H9 (cell line): ENCODE results near the gene CCDC38. TPM values are rescaled to one million over a fixed set of nuclear protein-coding genes. Genes with fewer than 3 reads are reported as not detected.

Source experiments
- DNase-seq: peaks from one replicate; pipeline ENCODE4 v3.0.0-alpha.2; 2017
- H2AFZ ChIP-seq: one replicate; pipeline ENCODE4 v1.6.1; 2013; ENCODE audit warnings: mild to moderate bottlenecking, low read length, control low read depth, moderate library complexity
- H2AK5ac ChIP-seq: 2 replicates; pipeline ENCODE4 v1.6.1; 2013; ENCODE audit warnings: low read length, control low read depth, mixed read lengths; ENCODE audit not compliant: insufficient read length
- H2BK120ac ChIP-seq: one replicate; pipeline ENCODE4 v1.6.1; 2013; ENCODE audit warnings: low read depth, mild to moderate bottlenecking, low read length, control low read depth, inconsistent platforms; ENCODE audit not compliant: poor library complexity, severe bottlenecking
- H2BK12ac ChIP-seq: 2 replicates; pipeline ENCODE4 v1.6.1; 2013; ENCODE audit warnings: low read length, control low read depth, mixed read lengths, low read depth; ENCODE audit not compliant: insufficient read length
- H2BK15ac ChIP-seq: 2 replicates; pipeline ENCODE4 v1.6.1; 2013; ENCODE audit warnings: low read depth, low read length, control low read depth
- H2BK20ac ChIP-seq: one replicate; pipeline ENCODE4 v1.6.1; 2013; ENCODE audit warnings: low read depth, mild to moderate bottlenecking, low read length, control low read depth, inconsistent platforms; ENCODE audit not compliant: poor library complexity, severe bottlenecking
- H2BK5ac ChIP-seq: 2 replicates; pipeline ENCODE4 v1.6.1; 2013; ENCODE audit warnings: low read length, control low read depth, mixed read lengths; ENCODE audit not compliant: insufficient read length
- H3K14ac ChIP-seq: 2 replicates; pipeline ENCODE4 v1.6.1; 2013; ENCODE audit warnings: low read length, control low read depth; ENCODE audit not compliant: insufficient read depth
- H3K18ac ChIP-seq: 2 replicates; pipeline ENCODE4 v1.6.1; 2013; ENCODE audit warnings: low read depth, mild to moderate bottlenecking, mixed read lengths, low read length, control low read depth; ENCODE audit not compliant: insufficient read length
- H3K23ac ChIP-seq: 2 replicates; pipeline ENCODE4 v1.6.1; 2013; ENCODE audit warnings: low read length, control low read depth, mixed read lengths, low read depth; ENCODE audit not compliant: insufficient read length
- H3K23me2 ChIP-seq: 2 replicates; pipeline ENCODE4 v1.6.1; 2013; ENCODE audit warnings: low read depth, mild to moderate bottlenecking, mixed read lengths, low read length, control low read depth; ENCODE audit not compliant: insufficient read length, poor library complexity, severe bottlenecking
- H3K27ac ChIP-seq: 2 replicates; pipeline ENCODE4 v1.5.1; 2013; ENCODE audit warnings: low read length, control low read depth, mixed read lengths, low read depth; ENCODE audit not compliant: insufficient read length
- H3K27me3 ChIP-seq: 2 replicates; pipeline ENCODE4 v1.6.1; 2013; ENCODE audit warnings: low read length, control low read depth, inconsistent platforms; ENCODE audit not compliant: insufficient read depth
- H3K4ac ChIP-seq: 2 replicates; pipeline ENCODE4 v1.6.1; 2013; ENCODE audit warnings: low read depth, mild to moderate bottlenecking, control low read depth, inconsistent platforms, low read length, moderate library complexity
- H3K4me1 ChIP-seq: 2 replicates; pipeline ENCODE4 v1.6.1; 2013; ENCODE audit warnings: low read length, control low read depth, inconsistent platforms; ENCODE audit not compliant: insufficient read depth
- H3K4me2 ChIP-seq: 2 replicates; pipeline ENCODE4 v1.6.1; 2013; ENCODE audit warnings: low read length, control low read depth, mixed read lengths; ENCODE audit not compliant: insufficient read length, insufficient read depth
- H3K56ac ChIP-seq: 2 replicates; pipeline ENCODE4 v1.6.1; 2013; ENCODE audit warnings: low read depth, mild to moderate bottlenecking, mixed read lengths, low read length, control low read depth; ENCODE audit not compliant: insufficient read length
- H3K79me1 ChIP-seq: 2 replicates; pipeline ENCODE4 v1.6.1; 2013; ENCODE audit warnings: low read depth, mild to moderate bottlenecking, moderate library complexity, low read length, control low read depth, inconsistent platforms; ENCODE audit not compliant: insufficient read depth, poor library complexity, severe bottlenecking
- H3K79me2 ChIP-seq: 2 replicates; pipeline ENCODE4 v1.6.1; 2013; ENCODE audit warnings: low read length, control low read depth, inconsistent platforms; ENCODE audit not compliant: insufficient read depth
- H3K9ac ChIP-seq: 2 replicates; pipeline ENCODE4 v1.6.1; 2013; ENCODE audit warnings: low read length, control low read depth, mixed read lengths; ENCODE audit not compliant: insufficient read length; ENCODE audit errors: extremely low read depth
- H3K9me3 ChIP-seq: one replicate; pipeline ENCODE4 v1.6.1; 2013; ENCODE audit warnings: low read depth, low read length, inconsistent platforms; ENCODE audit not compliant: control insufficient read depth
- H3T11ph ChIP-seq: one replicate; pipeline ENCODE4 v1.6.1; 2013; ENCODE audit warnings: mild to moderate bottlenecking, low read length, control low read depth, inconsistent platforms
- H4K20me1 ChIP-seq: one replicate; pipeline ENCODE4 v1.6.1; 2013; ENCODE audit not compliant: control insufficient read depth, insufficient read length, insufficient read depth
- H4K5ac ChIP-seq: 2 replicates; pipeline ENCODE4 v1.6.1; 2013; ENCODE audit warnings: low read depth, mild to moderate bottlenecking, mixed read lengths, low read length, control low read depth; ENCODE audit not compliant: insufficient read length
- H4K8ac ChIP-seq: replicated peaks from 2 replicates; pipeline ENCODE4 v1.6.1; 2013; ENCODE audit warnings: low read length, control low read depth, mixed read lengths, low read depth; ENCODE audit not compliant: insufficient read length
- H4K91ac ChIP-seq: 2 replicates; pipeline ENCODE4 v1.6.1; 2013; ENCODE audit warnings: low read depth, mild to moderate bottlenecking, moderate library complexity, mixed read lengths, low read length, control low read depth; ENCODE audit not compliant: insufficient read length
- H3K27ac Mint-ChIP-seq, 3 experiments: 2 replicates in 2 of 3; 3 replicates in 1 of 3; pipeline ENCODE4 v1.8.0; 2020 to 2021; ENCODE audit warnings: mixed read lengths in 3 of 3, mild to moderate bottlenecking in 1 of 3, moderate library complexity in 1 of 3
- H3K27me3 Mint-ChIP-seq: 2 replicates; pipeline ENCODE4 v1.8.0; 2021; ENCODE audit warnings: low read depth, mild to moderate bottlenecking, moderate library complexity, mixed read lengths
- H3K36me3 Mint-ChIP-seq, 3 experiments: 2 replicates in 2 of 3; 3 replicates in 1 of 3; pipeline ENCODE4 v1.8.0; 2020 to 2021; ENCODE audit warnings: low read depth in 3 of 3, mixed read lengths in 3 of 3; ENCODE audit not compliant: insufficient read depth in 1 of 3
- H3K4me1 Mint-ChIP-seq, 2 experiments: 2 replicates each; pipeline ENCODE4 v1.8.0; 2020; ENCODE audit warnings: mixed read lengths in 2 of 2
- H3K4me3 Mint-ChIP-seq, 2 experiments: 2 replicates in 1 of 2; 3 replicates in 1 of 2; pipeline ENCODE4 v1.8.0; 2020 to 2021; ENCODE audit warnings: mild to moderate bottlenecking in 2 of 2, mixed read lengths in 2 of 2, moderate library complexity in 1 of 2
- H3K9me3 Mint-ChIP-seq, 2 experiments: 2 replicates in 1 of 2; 3 replicates in 1 of 2; pipeline ENCODE4 v1.8.0; 2020; ENCODE audit warnings: mild to moderate bottlenecking in 2 of 2, mixed read lengths in 2 of 2, moderate library complexity in 1 of 2
- CTCF ChIP-seq: fragments of 200-600 bp; sonication (generic); conservative IDR thresholded peaks from 3 replicates; pipeline ENCODE4 v1.8.0; 2021; ENCODE audit warnings: antibody characterized with exemption, mild to moderate bottlenecking
- WGBS: extraction: QIAGEN DNeasy Blood & Tissue Kit; methylation state at CpG from one replicate; pipeline ENCODE4 v1.1.7; 2013; ENCODE audit warnings: missing lambda C conversion rate, low lambda C conversion rate, mixed read lengths; ENCODE audit not compliant: insufficient read length; ENCODE audit errors: extremely low coverage; 5-methylcytosine and 5-hydroxymethylcytosine counted together
- total RNA-seq: library from RNA; stranded (reverse); gene quantifications from 2 replicates; pipeline ENCODE4 v1.2.1, GENCODE V29; 2021

The CCDC38 gene
- total RNA-seq, 1 experiment from 2014 or later = not detected

GRCh38 chr12:95978351-95978750 is 35.9 kb upstream of the CCDC38 start:
- H3K27me3 Mint-ChIP-seq = no peaks in the 10 kb centered on the region; the same call in none of the 2 replicates

More at GRCh38 chr12:95978351-95978750, 35.9 kb upstream of the CCDC38 start:
- no CpG with 5 or more reads among the region's 5 CpGs for WGBS
- H3K4me1 Mint-ChIP-seq = peaks cover 9 to 15% of the 10 kb centered on the region in 2 experiments
- H3K36me3 Mint-ChIP-seq = no peaks in the 10 kb centered on the region; a peak in 1 of 7 replicates
- Histone ChIP-seq H2BK15ac (no peak overlapping the region), H4K91ac (no peak overlapping the region), H3K79me1 (no peaks in the 10 kb centered on the region), H3K9ac (no peak overlapping the region), H2BK5ac (no peak overlapping the region), H4K20me1 (no peaks in the 10 kb centered on the region), H3K23me2 (no peaks in the 10 kb centered on the region), H3K4me1 (peaks cover 2% of the 10 kb centered on the region; the same call in 1 of the 2 replicates), H3K4ac (no peak overlapping the region), H2BK12ac (no peak overlapping the region), H4K8ac (no peak overlapping the region), H3K14ac (no peak overlapping the region), H3K4me2 (no peak overlapping the region), H3K18ac (no peak overlapping the region), H2BK120ac (no peak overlapping the region), H3K27me3 (no peaks in the 10 kb centered on the region), H4K5ac (no peak overlapping the region), H3K56ac (no peak overlapping the region), H3K79me2 (no peaks in the 10 kb centered on the region), H2AK5ac (no peak overlapping the region), H3K27ac (no peak overlapping the region), H2AFZ (no peak overlapping the region), H2BK20ac (no peak overlapping the region), H3K23ac (no peak overlapping the region), H3T11ph (no peak overlapping the region), H3K9me3 (no peaks in the 10 kb centered on the region)
- no peak for TF ChIP-seq CTCF
- H3K27ac Mint-ChIP-seq = no peak overlapping the region
- no peak for DNase-seq
- no peak overlapping the region for H3K4me3 Mint-ChIP-seq
- no peaks in the 10 kb centered on the region for H3K9me3 Mint-ChIP-seq
